Endothelial cell of umbilical vein (primary cell): Measurements from ENCODE around the gene TMEM203. TPM values are rescaled to one million over a fixed set of nuclear protein-coding genes. Genes with fewer than 3 reads are reported as not detected.

Experiments
- BruUV-seq: library from RNA; stranded (reverse); fragments of 400-500 nt; replicated peaks from 2 replicates; lab custom pipeline; 2021; lab: Mats Ljungman, UMichigan
- CTCF ChIA-PET: fragments of 300-600, 350-600 bp; sonication (Branson Sonifier 250); formaldehyde crosslinking; loops from one replicate; lab custom pipeline; 2021; ENCODE audit warnings: antibody characterized with exemption, inconsistent platforms; lab: Charles Lee
- POLR2A ChIA-PET: fragments of 300-600, 350-600 bp; sonication (Branson Sonifier 250); formaldehyde crosslinking; loops from one replicate; lab custom pipeline; 2021; ENCODE audit warnings: antibody characterized with exemption, inconsistent platforms; lab: Charles Lee
- DNase-seq: peaks from one replicate; pipeline ENCODE4 v3.0.0-alpha.2; 2011; ENCODE audit warnings: low read depth, low spot score
- FAIRE-seq: peaks from 2 replicates; lab custom pipeline; 2011; peaks lifted over from hg19 to GRCh38; lab: Jason Lieb, UNC
- H2AFZ ChIP-seq: 2 replicates; pipeline ENCODE4 v1.6.0; 2012; ENCODE audit warnings: low read depth, low read length, control low read depth, inconsistent platforms
- H3K27ac ChIP-seq: 2 replicates; pipeline ENCODE4 v1.5.1; 2011; ENCODE audit warnings: low read depth, mild to moderate bottlenecking, control low read depth, low read length, moderate library complexity; ENCODE audit not compliant: insufficient read depth
- H3K27me3 ChIP-seq, 2 experiments: 2 replicates each; pipeline versions ENCODE4 v1.6.0 to v1.6.1; 2011; ENCODE audit warnings: low read length in 2 of 2, mixed read lengths in 1 of 2; ENCODE audit not compliant: control insufficient read depth in 2 of 2, insufficient read depth in 2 of 2
- H3K36me3 ChIP-seq, 2 experiments: 2 replicates in 1 of 2; 3 replicates in 1 of 2; pipeline ENCODE4 v1.5.1; 2011; ENCODE audit warnings: low read length in 2 of 2, mild to moderate bottlenecking in 1 of 2, moderate library complexity in 1 of 2; ENCODE audit not compliant: control insufficient read depth in 2 of 2, insufficient read depth in 2 of 2; ENCODE audit errors: extremely low read depth in 1 of 2
- H3K4me1 ChIP-seq: 3 replicates; pipeline ENCODE4 v1.5.1; 2011; ENCODE audit warnings: mild to moderate bottlenecking, low read length; ENCODE audit not compliant: control insufficient read depth, insufficient read depth; ENCODE audit errors: extremely low read depth
- H3K4me2 ChIP-seq: 2 replicates; pipeline ENCODE4 v1.6.1; 2011; ENCODE audit warnings: low read length, control low read depth, mixed read lengths; ENCODE audit not compliant: insufficient read depth
- H3K4me3 ChIP-seq, 3 experiments: fragments of 200-600 bp in 1 of 3; sonication (generic), shearing (Covaris generic) in 1 of 3; replicated peaks in 1 of 3; 2 replicates each; pipeline ENCODE4 v1.5.1; 2011 to 2016; ENCODE audit warnings: control low read depth in 3 of 3, low read length in 3 of 3, mild to moderate bottlenecking in 2 of 3, inconsistent platforms in 1 of 3, low read depth in 1 of 3, moderate library complexity in 1 of 3; ENCODE audit not compliant: insufficient read depth in 1 of 3
- H3K79me2 ChIP-seq: 2 replicates; pipeline ENCODE4 v1.6.0; 2012; ENCODE audit warnings: low read length, inconsistent platforms; ENCODE audit not compliant: control insufficient read depth, insufficient read depth
- H3K9ac ChIP-seq: replicated peaks from 2 replicates; pipeline ENCODE3; 2011; ENCODE audit warnings: low read length, control low read depth; ENCODE audit not compliant: insufficient read depth; ENCODE audit errors: extremely low read depth
- H3K9me1 ChIP-seq: replicated peaks from 3 replicates; pipeline ENCODE4 v1.6.0; 2011; ENCODE audit warnings: mild to moderate bottlenecking, low read length; ENCODE audit not compliant: control insufficient read depth, insufficient read depth; ENCODE audit errors: extremely low read depth
- H3K9me3 ChIP-seq: replicated peaks from 2 replicates; pipeline ENCODE4 v1.5.1; 2012; ENCODE audit warnings: low read length, inconsistent platforms; ENCODE audit not compliant: control insufficient read depth, insufficient read depth
- H4K20me1 ChIP-seq: replicated peaks from 2 replicates; pipeline ENCODE3; 2011; ENCODE audit warnings: mild to moderate bottlenecking, low read length; ENCODE audit not compliant: control insufficient read depth, insufficient read depth; ENCODE audit errors: extremely low read depth
- EZH2 ChIP-seq: IDR thresholded peaks from 2 replicates; pipeline ENCODE4 v1.6.1; 2012; ENCODE audit warnings: borderline replicate concordance, low read depth, mild to moderate bottlenecking, moderate library complexity, low read length, inconsistent platforms; ENCODE audit not compliant: severe bottlenecking
- FOS ChIP-seq: IDR thresholded peaks from 2 replicates; pipeline ENCODE4 v1.6.1; 2011; ENCODE audit warnings: mild to moderate bottlenecking, low read length, moderate library complexity, borderline replicate concordance; ENCODE audit not compliant: insufficient read depth
- GATA2 ChIP-seq: IDR thresholded peaks from 2 replicates; pipeline ENCODE4 v1.7.0; 2011; ENCODE audit warnings: low read depth, mild to moderate bottlenecking, moderate library complexity, mixed read lengths, low read length; ENCODE audit not compliant: insufficient read length, insufficient read depth
- JUN ChIP-seq: IDR thresholded peaks from 2 replicates; pipeline ENCODE4 v1.6.1; 2011; ENCODE audit warnings: borderline replicate concordance, low read depth; ENCODE audit not compliant: insufficient read length, insufficient read depth
- MYC ChIP-seq: IDR thresholded peaks from one replicate; pipeline ENCODE4 v1.6.1; 2011; ENCODE audit warnings: mild to moderate bottlenecking, low read depth, low read length
- POLR2A ChIP-seq: IDR thresholded peaks from 2 replicates; pipeline ENCODE4 v1.6.1; 2012; ENCODE audit warnings: low read depth, mild to moderate bottlenecking, control low read depth, low read length
- POLR2AphosphoS5 ChIP-seq: IDR thresholded peaks from 2 replicates; pipeline ENCODE4 v1.6.1; 2012; ENCODE audit warnings: low read depth, mild to moderate bottlenecking, control low read depth, low read length, moderate library complexity; ENCODE audit not compliant: insufficient read depth
- dilution Hi-C: fragments of 300-500 bp; cut with MboI; formaldehyde crosslinking; loops from one replicate; pipeline ENCODE4 v1.15.0; 2019; ENCODE audit warnings: low sequenced_read_pairs; ENCODE audit not compliant: extremely low pct_ligation_motif_present
- intact Hi-C: fragments of 100-400 bp; cut with micrococcal nuclease; formaldehyde crosslinking; loops from one replicate; pipeline ENCODE4 v1.10.0; 2022
- polyA plus RNA-seq, 4 experiments: library from polyadenylated mRNA; depleted of rRNA in 3 of 4; stranded (reverse) in 3 of 4; unstranded in 1 of 4; fragments of >200 nt; gene quantifications; 2 replicates each; pipeline versions ENCODE4 v1.2.1 to v1.2.3, GENCODE V29; 2011 to 2012; ENCODE audit warnings: missing spikeins in 1 of 4
- total RNA-seq: library from RNA; stranded (reverse); gene quantifications from 2 replicates; pipeline ENCODE4 v1.2.3, GENCODE V29; 2021
- TF ChIP-seq, protein P1 (sequence below): IDR thresholded peaks from 2 replicates; pipeline ENCODE4 v1.6.1; 2011; ENCODE audit not compliant: insufficient read depth, insufficient read length
- TF ChIP-seq, protein P2 (sequence below), 2 donors: IDR thresholded peaks; 1 replicate in 1 of 2; 2 replicates in 1 of 2; pipeline ENCODE4 v1.5.1; 2011; ENCODE audit warnings: low read length in 2 of 2, mild to moderate bottlenecking in 2 of 2, moderate library complexity in 2 of 2, control low read depth in 1 of 2, inconsistent platforms in 1 of 2, low read depth in 1 of 2; ENCODE audit not compliant: insufficient read depth in 1 of 2; ENCODE audit errors: extremely low read depth in 1 of 2

TMEM203 gene
- total and polyA plus RNA-seq, 2 donors (not counting 3 experiments of a cell fraction or from before 2014, with no cell fraction given), result 29.6 to 39.8 TPM

DNA sequence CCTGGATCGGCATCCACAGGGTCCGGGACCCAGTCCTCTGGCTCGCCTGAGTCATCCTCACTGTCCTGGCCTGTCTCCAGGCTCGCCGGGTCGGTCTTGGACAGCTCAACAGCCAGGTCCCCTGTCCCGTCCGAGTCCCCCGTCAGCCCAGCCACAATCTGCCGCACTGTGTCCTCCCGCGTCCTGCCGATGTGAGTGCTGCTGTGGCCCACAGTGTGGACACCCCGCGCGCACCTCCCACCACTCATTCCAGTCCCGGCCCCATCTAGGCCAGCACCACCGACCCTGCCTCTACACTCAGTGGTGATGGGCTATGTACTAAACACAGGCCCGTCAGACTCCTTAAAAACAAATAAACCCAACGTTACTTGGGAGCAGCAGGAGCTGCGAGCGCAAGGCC, 23.8 kb downstream of the TMEM203 start:
- Histone ChIP-seq H3K27me3 (no peaks in the 10 kb centered on the region), H3K9ac (no peak overlapping the region), H3K9me1 (no peaks in the 10 kb centered on the region), H3K9me3 (no peaks in the 10 kb centered on the region), H3K79me2 (peaks cover 7% of the 10 kb centered on the region), H3K4me2 (no peak overlapping the region), H4K20me1 (no peaks in the 10 kb centered on the region), H2AFZ (no peak overlapping the region), H3K36me3 (peaks cover 0 to 56% of the 10 kb centered on the region in 2 experiments), H3K4me3 (no peak overlapping the region), H3K27ac (no peak overlapping the region), H3K4me1 (peaks cover 6% of the 10 kb centered on the region)
- DNase-seq (no peak), FAIRE-seq (no peak)
- BruUV-seq, result no TSS peak
- intact Hi-C loops (no loop called here), dilution Hi-C loops (no loop called here)
- no peak for TF ChIP-seq FOS
- no peak for TF ChIP-seq POLR2AphosphoS5
- no peak for TF ChIP-seq JUN
- TF ChIP-seq POLR2A, result no peak
- TF ChIP-seq, protein P1, sequence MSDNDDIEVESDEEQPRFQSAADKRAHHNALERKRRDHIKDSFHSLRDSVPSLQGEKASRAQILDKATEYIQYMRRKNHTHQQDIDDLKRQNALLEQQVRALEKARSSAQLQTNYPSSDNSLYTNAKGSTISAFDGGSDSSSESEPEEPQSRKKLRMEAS, result no peak
- TF ChIP-seq MYC, result no peak
- TF ChIP-seq, protein P2, sequence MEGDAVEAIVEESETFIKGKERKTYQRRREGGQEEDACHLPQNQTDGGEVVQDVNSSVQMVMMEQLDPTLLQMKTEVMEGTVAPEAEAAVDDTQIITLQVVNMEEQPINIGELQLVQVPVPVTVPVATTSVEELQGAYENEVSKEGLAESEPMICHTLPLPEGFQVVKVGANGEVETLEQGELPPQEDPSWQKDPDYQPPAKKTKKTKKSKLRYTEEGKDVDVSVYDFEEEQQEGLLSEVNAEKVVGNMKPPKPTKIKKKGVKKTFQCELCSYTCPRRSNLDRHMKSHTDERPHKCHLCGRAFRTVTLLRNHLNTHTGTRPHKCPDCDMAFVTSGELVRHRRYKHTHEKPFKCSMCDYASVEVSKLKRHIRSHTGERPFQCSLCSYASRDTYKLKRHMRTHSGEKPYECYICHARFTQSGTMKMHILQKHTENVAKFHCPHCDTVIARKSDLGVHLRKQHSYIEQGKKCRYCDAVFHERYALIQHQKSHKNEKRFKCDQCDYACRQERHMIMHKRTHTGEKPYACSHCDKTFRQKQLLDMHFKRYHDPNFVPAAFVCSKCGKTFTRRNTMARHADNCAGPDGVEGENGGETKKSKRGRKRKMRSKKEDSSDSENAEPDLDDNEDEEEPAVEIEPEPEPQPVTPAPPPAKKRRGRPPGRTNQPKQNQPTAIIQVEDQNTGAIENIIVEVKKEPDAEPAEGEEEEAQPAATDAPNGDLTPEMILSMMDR (IDR thresholded peaks at IDR 0.05; ENCODE audit: extremely low read depth in 1 of 2, insufficient read depth in 1 of 2, low read depth in 1 of 2, low read length in 2 of 2), result no peak
- no peak for TF ChIP-seq GATA2
- no peak for TF ChIP-seq EZH2
- POLR2A ChIA-PET, result no interaction called here
- CTCF ChIA-PET, result interaction anchor here (1.4 kb wide), 1 partner anchor 55 kb away, joined by 5 read pairs; no protein-coding TSS in a partner anchor
